ENCODE results near the gene TENT5A. TPM values are rescaled to one million over a fixed set of nuclear protein-coding genes. Genes with fewer than 3 reads are reported as not detected.
"Not testable (repeated sequence)": the region's sequence is repeated elsewhere in the genome, so short reads cannot be mapped to it uniquely, and the experiment has no call there.

Gene TENT5A
- total RNA-seq, 4 donors from 2014 or later: 19.1 to 36.4 (median 26.9) TPM

GRCh38 chr6:81744131-81744530 lies 8.3 kb downstream of the TENT5A start:
- Histone ChIP-seq H3K9me3 (no peaks in the 10 kb centered on the region), H3K4me1 (peaks cover 34% of the 10 kb centered on the region), H3K27me3 (no peaks in the 10 kb centered on the region), H3K27ac (no peak overlapping the region), H3K36me3 (peaks cover 9% of the 10 kb centered on the region), H3K4me3 (no peak overlapping the region)
- no peak for DNase-seq (ENCODE audit: low spot score in 2 of 2)
- 48% methylated on average over 2 of the region's 2 CpGs for WGBS
- TF ChIP-seq EP300 (IDR thresholded peaks at IDR 0.05) (no peak), POLR2AphosphoS5 (IDR thresholded peaks at IDR 0.05) (no peak), POLR2A (IDR thresholded peaks at IDR 0.05) (no peak), CTCF (IDR thresholded peaks at IDR 0.05) (no peak)

- Histone ChIP-seq H3K27ac (no peak overlapping the region), H3K9me3 (no peaks in the 10 kb centered on the region), H3K36me3 (peaks cover 9% of the 10 kb centered on the region), H3K4me3 (no peak overlapping the region), H3K27me3 (no peaks in the 10 kb centered on the region), H3K4me1 (peaks cover 29% of the 10 kb centered on the region)
- TF ChIP-seq EP300 (IDR thresholded peaks at IDR 0.05) (no peak), CTCF (IDR thresholded peaks at IDR 0.05) (no peak), POLR2AphosphoS5 (IDR thresholded peaks at IDR 0.05) (no peak), POLR2A (IDR thresholded peaks at IDR 0.05) (no peak)
- no peak for DNase-seq (ENCODE audit: low spot score in 2 of 2)
- WGBS: 54% methylated on average over 1 of the region's 1 CpG
Observed at GRCh38 chr6:81743649-81744048, 8.8 kb downstream of the TENT5A start.

- no peaks in the 10 kb centered on the region for H3K9me3 ChIP-seq
- 60% methylated on average over 2 of the region's 2 CpGs for WGBS
- H3K4me3 ChIP-seq: no peak overlapping the region
- no peak overlapping the region for H3K27ac ChIP-seq
- TF ChIP-seq POLR2A (IDR thresholded peaks at IDR 0.05) (no peak), POLR2AphosphoS5 (IDR thresholded peaks at IDR 0.05) (no peak), CTCF (IDR thresholded peaks at IDR 0.05) (no peak), EP300 (IDR thresholded peaks at IDR 0.05) (no peak)
- peaks cover 10% of the 10 kb centered on the region for H3K4me1 ChIP-seq
- no peak for DNase-seq (ENCODE audit: low spot score in 2 of 2)
- no peaks in the 10 kb centered on the region for H3K27me3 ChIP-seq
- peaks cover 9% of the 10 kb centered on the region for H3K36me3 ChIP-seq
Observed at GRCh38 chr6:81741689-81742088, 10.8 kb downstream of the TENT5A start.

- H3K27ac ChIP-seq; H3K4me3 ChIP-seq; H3K4me1 ChIP-seq; H3K9me3 ChIP-seq; H3K27me3 ChIP-seq; DNase-seq (ENCODE audit: low spot score in 2 of 2); H3K36me3 ChIP-seq: not testable (repeated sequence)
Observed at GRCh38 chr6:81740591-81740990, 11.9 kb downstream of the TENT5A start.

- Histone ChIP-seq H3K9me3 (no peaks in the 10 kb centered on the region), H3K27ac (no peak overlapping the region), H3K36me3 (no peaks in the 10 kb centered on the region), H3K4me1 (no peaks in the 10 kb centered on the region), H3K27me3 (no peaks in the 10 kb centered on the region), H3K4me3 (no peak overlapping the region)
- DNase-seq (ENCODE audit: low spot score in 2 of 2): no peak
- TF ChIP-seq POLR2AphosphoS5 (IDR thresholded peaks at IDR 0.05): no peak
- WGBS: 87% methylated on average over 6 of the region's 6 CpGs
Observed at GRCh38 chr6:81739230-81740195, 13.0 kb downstream of the TENT5A start.

- no peaks in the 10 kb centered on the region for H3K36me3 ChIP-seq
- H3K27ac ChIP-seq: no peak overlapping the region
- peaks cover 3% of the 10 kb centered on the region for H3K4me1 ChIP-seq
- TF ChIP-seq POLR2A (IDR thresholded peaks at IDR 0.05) (no peak), POLR2AphosphoS5 (IDR thresholded peaks at IDR 0.05) (no peak), CTCF (IDR thresholded peaks at IDR 0.05) (no peak), EP300 (IDR thresholded peaks at IDR 0.05) (no peak)
- H3K27me3 ChIP-seq: no peaks in the 10 kb centered on the region
- no peaks in the 10 kb centered on the region for H3K9me3 ChIP-seq
- no peak overlapping the region for H3K4me3 ChIP-seq
- DNase-seq (ENCODE audit: low spot score in 2 of 2): no peak
Observed at GRCh38 chr6:81736428-81736827, 16.1 kb downstream of the TENT5A start.

Measured in suprapubic skin (tissue), 4 donors.